MM.1S (cell line): ENCODE data around the gene SCYGR6.

Experiments
- CTCF ChIP-seq: fragments of 300-600 bp; sonication (generic); IDR thresholded peaks from 2 replicates; pipeline ENCODE4 v1.5.1; 2016; ENCODE audit warnings: antibody characterized with exemption, low read length, mixed read lengths
- EZH2 ChIP-seq: fragments of 300-600 bp; sonication (generic); optimal IDR thresholded peaks from 2 replicates; pipeline ENCODE3; 2017; ENCODE audit warnings: low read depth, mild to moderate bottlenecking, antibody characterized with exemption, low read length, mixed read lengths
- EZH2phosphoT487 ChIP-seq: fragments of 300-600 bp; sonication (generic); IDR thresholded peaks from 2 replicates; pipeline ENCODE4 v1.6.1; 2018; ENCODE audit warnings: antibody characterized with exemption, low read length

GRCh38 chr2:227716501-227716900, 8.1 kb downstream of the SCYGR6 start:
- TF ChIP-seq CTCF (no peak), EZH2 (no peak), EZH2phosphoT487 (no peak)
